H1 (cell line): Measurements from ENCODE around the gene PAFAH1B1. TPM values are rescaled to one million over a fixed set of nuclear protein-coding genes. Genes with fewer than 3 reads are reported as not detected.

Experiments
- CTCF ChIA-PET: fragments of 300-600 bp; sonication (Branson Sonifier 250); formaldehyde crosslinking; loops from one replicate; lab custom pipeline; 2021; ENCODE audit not compliant: partially characterized antibody; lab: Charles Lee
- POLR2A ChIA-PET: fragments of 300-600 bp; sonication (Branson Sonifier 250); formaldehyde crosslinking; loops from one replicate; lab custom pipeline; 2021; ENCODE audit warnings: inconsistent platforms; ENCODE audit not compliant: partially characterized antibody; lab: Charles Lee
- DNase-seq, 2 experiments: peaks; one replicate each; pipeline versions ENCODE4 v3.0.0 to v3.0.0-alpha.2; 2010 to 2022; ENCODE audit warnings: low spot score in 2 of 2, low read depth in 1 of 2, mixed read lengths in 1 of 2
- FAIRE-seq: peaks from 2 replicates; lab custom pipeline; 2011; peaks lifted over from hg19 to GRCh38; lab: Jason Lieb, UNC
- H2AFZ ChIP-seq: 2 replicates; pipeline ENCODE4 v1.8.1; 2012; ENCODE audit warnings: low read length, inconsistent platforms
- H2AK5ac ChIP-seq: 2 replicates; pipeline ENCODE4 v1.6.1; 2013; ENCODE audit warnings: low read depth, low read length
- H2BK120ac ChIP-seq: replicated peaks from 2 replicates; pipeline ENCODE3; 2013; ENCODE audit warnings: low read depth, low read length, inconsistent platforms
- H2BK12ac ChIP-seq: 2 replicates; pipeline ENCODE4 v1.6.1; 2013; ENCODE audit warnings: low read depth, low read length
- H2BK15ac ChIP-seq: 2 replicates; pipeline ENCODE4 v1.6.1; 2013; ENCODE audit warnings: low read length
- H2BK20ac ChIP-seq: 2 replicates; pipeline ENCODE4 v1.6.1; 2013; ENCODE audit warnings: low read length
- H2BK5ac ChIP-seq: 2 replicates; pipeline ENCODE4 v1.6.1; 2013; ENCODE audit warnings: low read depth, low read length
- H3K14ac ChIP-seq: 2 replicates; pipeline ENCODE4 v1.6.1; 2013; ENCODE audit warnings: inconsistent platforms; ENCODE audit not compliant: insufficient read length
- H3K18ac ChIP-seq: 2 replicates; pipeline ENCODE4 v1.6.1; 2013; ENCODE audit warnings: low read length; ENCODE audit errors: extremely low read depth
- H3K23ac ChIP-seq: 2 replicates; pipeline ENCODE4 v1.6.1; 2013; ENCODE audit warnings: inconsistent platforms; ENCODE audit not compliant: insufficient read length
- H3K23me2 ChIP-seq: 2 replicates; pipeline ENCODE4 v1.6.1; 2013; ENCODE audit warnings: low read depth, low read length
- H3K27ac ChIP-seq: 2 replicates; pipeline ENCODE4 v1.6.1; 2011; ENCODE audit warnings: low read depth, low read length, inconsistent platforms
- H3K27me3 ChIP-seq, 4 experiments: replicated peaks in 1 of 4; 1 replicate in 1 of 4; 2 replicates in 3 of 4; pipeline versions ENCODE4 v1.6.1 to v1.8.1; 2011 to 2013; ENCODE audit warnings: low read length in 3 of 4, mild to moderate bottlenecking in 3 of 4, inconsistent platforms in 2 of 4, mixed read lengths in 2 of 4, moderate library complexity in 1 of 4; ENCODE audit not compliant: control insufficient read depth in 3 of 4, insufficient read depth in 3 of 4; ENCODE audit errors: extremely low read depth in 1 of 4
- H3K36me3 ChIP-seq, 4 experiments: 2 replicates each; pipeline versions ENCODE4 v1.6.1 to v1.8.1; 2011 to 2013; ENCODE audit warnings: mild to moderate bottlenecking in 4 of 4, low read length in 3 of 4, moderate library complexity in 2 of 4, control low read depth in 1 of 4, inconsistent platforms in 1 of 4; ENCODE audit not compliant: insufficient read depth in 4 of 4, control insufficient read depth in 2 of 4
- H3K4ac ChIP-seq: replicated peaks from 2 replicates; pipeline ENCODE3; 2013; ENCODE audit warnings: low read length, low read depth, mixed read lengths, inconsistent platforms; ENCODE audit not compliant: insufficient read length
- H3K4me1 ChIP-seq, 4 experiments: replicated peaks in 1 of 4; 1 replicate in 1 of 4; 2 replicates in 3 of 4; pipeline versions ENCODE4 v1.6.1 to v1.8.1; 2011 to 2013; ENCODE audit warnings: low read length in 3 of 4, inconsistent platforms in 2 of 4, mixed read lengths in 1 of 4; ENCODE audit not compliant: insufficient read depth in 4 of 4, control insufficient read depth in 3 of 4
- H3K4me2 ChIP-seq, 2 experiments: 2 replicates each; pipeline versions ENCODE4 v1.6.1 to v1.8.1; 2011 to 2013; ENCODE audit warnings: low read depth in 2 of 2, low read length in 2 of 2, control low read depth in 1 of 2, inconsistent platforms in 1 of 2, mild to moderate bottlenecking in 1 of 2; ENCODE audit not compliant: insufficient read depth in 1 of 2
- H3K4me3 ChIP-seq, 4 experiments: fragments of 200-600, 300-600 bp in 1 of 4; sonication (generic), shearing (Covaris generic), sonication (Bioruptor Twin) in 1 of 4; 2 replicates each; pipeline versions ENCODE4 v1.5.1 to v1.8.1; 2011 to 2016; ENCODE audit warnings: low read length in 4 of 4, low read depth in 3 of 4, control low read depth in 2 of 4, inconsistent platforms in 2 of 4, mild to moderate bottlenecking in 2 of 4, mixed read lengths in 1 of 4, moderate library complexity in 1 of 4; ENCODE audit not compliant: insufficient read depth in 2 of 4; ENCODE audit errors: extremely low read depth in 1 of 4
- H3K56ac ChIP-seq: replicated peaks from 2 replicates; pipeline ENCODE3; 2013; ENCODE audit warnings: low read depth, mild to moderate bottlenecking, mixed read lengths, low read length, inconsistent platforms; ENCODE audit not compliant: insufficient read length
- H3K79me1 ChIP-seq: 2 replicates; pipeline ENCODE4 v1.6.1; 2013; ENCODE audit warnings: low read depth, low read length, control low read depth
- H3K79me2 ChIP-seq, 2 experiments: 2 replicates each; pipeline versions ENCODE4 v1.6.1 to v1.8.1; 2012 to 2013; ENCODE audit warnings: low read length in 2 of 2, mild to moderate bottlenecking in 2 of 2, inconsistent platforms in 1 of 2; ENCODE audit not compliant: insufficient read depth in 2 of 2, control insufficient read depth in 1 of 2
- H3K9ac ChIP-seq, 4 experiments: replicated peaks in 1 of 4; 1 replicate in 1 of 4; 2 replicates in 3 of 4; pipeline versions ENCODE4 v1.6.1 to v1.8.1; 2011 to 2013; ENCODE audit warnings: low read depth in 3 of 4, low read length in 3 of 4, control low read depth in 2 of 4, mild to moderate bottlenecking in 2 of 4, moderate library complexity in 2 of 4, inconsistent platforms in 1 of 4; ENCODE audit errors: extremely low read depth in 1 of 4
- H3K9me3 ChIP-seq, 2 experiments: 2 replicates each; pipeline versions ENCODE4 v1.6.1 to v1.8.1; 2012 to 2013; ENCODE audit warnings: mild to moderate bottlenecking in 2 of 2, moderate library complexity in 2 of 2, control low read depth in 1 of 2, inconsistent platforms in 1 of 2, low read depth in 1 of 2, low read length in 1 of 2, mixed read lengths in 1 of 2; ENCODE audit not compliant: insufficient read depth in 2 of 2
- H4K20me1 ChIP-seq, 2 experiments: replicated peaks in 1 of 2; 2 replicates each; pipeline versions ENCODE3 to v1.8.1; 2011 to 2013; ENCODE audit warnings: inconsistent platforms in 2 of 2, low read length in 2 of 2, mild to moderate bottlenecking in 1 of 2; ENCODE audit not compliant: insufficient read depth in 2 of 2, control insufficient read depth in 1 of 2
- H4K5ac ChIP-seq: 2 replicates; pipeline ENCODE4 v1.6.1; 2013; ENCODE audit warnings: low read length, low read depth, mixed read lengths, inconsistent platforms; ENCODE audit not compliant: insufficient read length
- H4K8ac ChIP-seq: 2 replicates; pipeline ENCODE4 v1.8.0; 2013; ENCODE audit warnings: mild to moderate bottlenecking, moderate library complexity, low read length, inconsistent platforms; ENCODE audit not compliant: insufficient read depth; ENCODE audit errors: extremely low read depth
- H4K91ac ChIP-seq: replicated peaks from 2 replicates; pipeline ENCODE3; 2013; ENCODE audit warnings: low read length, mixed read lengths, inconsistent platforms; ENCODE audit not compliant: insufficient read length
- EZH2 ChIP-seq: fragments of 200-600 bp; sonication (generic); IDR thresholded peaks from 2 replicates; pipeline ENCODE4 v1.7.1; 2012; ENCODE audit warnings: low read depth, mild to moderate bottlenecking, moderate library complexity, low read length, inconsistent platforms; ENCODE audit not compliant: severe bottlenecking
- HDAC6 ChIP-seq: IDR thresholded peaks from one replicate; pipeline ENCODE4 v1.7.1; 2012; ENCODE audit warnings: low read depth, mild to moderate bottlenecking, inconsistent platforms, low read length, moderate library complexity
- POLR2AphosphoS5 ChIP-seq: IDR thresholded peaks from 2 replicates; pipeline ENCODE4 v1.6.1; 2011; ENCODE audit warnings: low read depth, low read length
- POU5F1 ChIP-seq: IDR thresholded peaks from 2 replicates; pipeline ENCODE4 v1.6.1; 2011; ENCODE audit warnings: low read depth, mild to moderate bottlenecking, low read length, moderate library complexity
- TAF7 ChIP-seq: optimal IDR thresholded peaks from 2 replicates; pipeline ENCODE3; 2011; ENCODE audit warnings: low read depth, mild to moderate bottlenecking, inconsistent platforms, low read length, moderate library complexity, borderline replicate concordance
- WGBS, 2 experiments: shearing (Covaris generic) in 1 of 2; methylation state at CpG; one replicate each; pipeline versions ENCODE4 v1.1.6 to v1.1.7; 2013 to 2015; ENCODE audit warnings: low lambda C conversion rate in 2 of 2, mixed read lengths in 2 of 2, inconsistent platforms in 1 of 2, low coverage in 1 of 2, missing lambda C conversion rate in 1 of 2; ENCODE audit not compliant: insufficient replicate concordance in 2 of 2, insufficient coverage in 1 of 2, insufficient read length in 1 of 2; ENCODE audit errors: extremely low coverage in 1 of 2, missing lambda C conversion rate in 1 of 2; 5-methylcytosine and 5-hydroxymethylcytosine counted together
- polyA plus RNA-seq, 7 experiments: library from polyadenylated mRNA; depleted of rRNA in 3 of 7; stranded (reverse) in 5 of 7; unstranded in 2 of 7; fragments of >200 nt in 5 of 7; fragments of 200-250 nt in 2 of 7; gene quantifications; 1 replicate in 5 of 7; 2 replicates in 1 of 7; 4 replicates in 1 of 7; pipeline versions ENCODE4 v1.2.1 to v1.2.3, GENCODE V29; 2011 to 2013; ENCODE audit warnings: missing spikeins in 2 of 7, mixed read lengths in 2 of 7
- total RNA-seq: library from RNA; stranded (reverse); fragmentation: NEBNext Ultra II Directional; extraction: Animal tissue kit (Norgen Biotek cat#: 25700); gene quantifications from 2 replicates; pipeline ENCODE4 v1.2.1, GENCODE V29; 2021

The PAFAH1B1 gene
- total and polyA plus RNA-seq, 2 of the 8 experiments (the other 6 are each of a cell fraction or from before 2014, with no cell fraction given) = 42.0 to 152 TPM

DNA sequence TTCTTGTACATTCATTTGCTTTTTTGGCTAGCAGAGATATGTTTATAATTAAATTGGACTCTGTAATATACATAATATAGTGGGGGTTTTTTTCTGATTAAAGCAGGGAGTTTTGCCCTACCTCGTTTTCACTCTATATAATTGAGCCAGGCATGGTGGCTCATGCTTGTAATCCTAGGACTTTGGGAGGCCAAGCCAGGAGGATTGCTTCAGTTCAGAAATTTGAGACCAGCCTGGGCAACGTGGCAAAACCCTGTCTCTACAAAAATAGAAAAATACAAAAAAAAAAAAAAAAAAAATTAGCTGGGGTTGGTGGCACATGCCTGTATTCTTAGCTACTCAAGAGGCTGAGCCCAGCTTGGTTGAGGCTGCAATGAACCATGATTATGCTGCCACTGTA, 42.2 kb downstream of the PAFAH1B1 start:
- Histone ChIP-seq H2AFZ (no peak overlapping the region), H2BK12ac (no peak overlapping the region), H4K8ac (no peak overlapping the region), H3K36me3 (peaks cover 0 to 18% (median 1%) of the 10 kb centered on the region in 4 experiments; a peak in 3 of 8 replicates), H2BK15ac (no peak overlapping the region), H3K4ac (no peak overlapping the region), H2AK5ac (no peak overlapping the region), H3K4me2 (no peak overlapping the region), H3K27me3 (no peaks in the 10 kb centered on the region), H3K18ac (no peak overlapping the region), H3K4me3 (no peak overlapping the region), H3K4me1 (peaks cover 0 to 5% (median 1%) of the 10 kb centered on the region in 4 experiments; a peak in 3 of 7 replicates), H4K91ac (no peak overlapping the region), H2BK5ac (no peak overlapping the region), H2BK20ac (no peak overlapping the region), H2BK120ac (no peak overlapping the region), H3K9me3 (no peaks in the 10 kb centered on the region), H3K9ac (no peak overlapping the region), H3K23ac (no peak overlapping the region), H3K79me1 (peaks cover 3% of the 10 kb centered on the region; the same call in 1 of the 2 replicates), H3K56ac (no peak overlapping the region), H3K79me2 (peaks cover 3 to 77% of the 10 kb centered on the region in 2 experiments; a peak in 3 of 4 replicates), H3K23me2 (no peaks in the 10 kb centered on the region), H4K20me1 (peaks cover 14% of the 10 kb centered on the region in 2 experiments), H4K5ac (no peak overlapping the region), H3K27ac (no peak overlapping the region), H3K14ac (no peak overlapping the region)
- 80% methylated on average over 2 of the region's 2 CpGs; no CpG with 5 or more reads in 1 of the 2 experiments for WGBS, 2 experiments
- TF ChIP-seq POLR2AphosphoS5 (no peak), POU5F1 (no peak), HDAC6 (no peak), TAF7 (no peak), EZH2 (no peak)
- no peak for FAIRE-seq
- no peak for DNase-seq
- ChIA-PET POLR2A (no interaction called here), CTCF (interaction anchor here (1.3 kb wide), 1 partner anchor 11 kb away, joined by 3 read pairs; no protein-coding TSS in a partner anchor)
